ENCODE data around the gene NRXN2.

- no peak for TF ChIP-seq CTCF (IDR thresholded peaks at IDR 0.05)
- TF ChIP-seq EZH2 (IDR thresholded peaks at IDR 0.05), result no peak
These were observed 30.0 kb upstream of the NRXN2 start for GRCh38 chr11:64753019-64753379.
